NCI-H1092 (cell line): ENCODE data around the gene HMX1.

Experiments used
- DNase-seq: peaks from one replicate; lab custom pipeline; 2025; lab: John Stamatoyannopoulos, UW

The HMX1 gene

GRCh38 chr4:8867624-8868320, 3.9 kb downstream of the HMX1 start:
- no peak for DNase-seq

GRCh38 chr4:8866828-8867623, 4.6 kb downstream of the HMX1 start:
- no peak for DNase-seq

- DNase-seq: no peak
These were observed 5.2 kb downstream of the HMX1 start for GRCh38 chr4:8866421-8866820.

GRCh38 chr4:8865681-8866310, 5.8 kb downstream of the HMX1 start:
- no peak for DNase-seq

- no peak for DNase-seq
These were observed 6.5 kb downstream of the HMX1 start for GRCh38 chr4:8864912-8865680.

- DNase-seq: no peak
These were observed 7.7 kb downstream of the HMX1 start for GRCh38 chr4:8863686-8864682.

GRCh38 chr4:8862800-8863685, 8.6 kb downstream of the HMX1 start:
- DNase-seq: no peak

- DNase-seq: no peak
These were observed 9.3 kb downstream of the HMX1 start for GRCh38 chr4:8862334-8862733.

- no peak for DNase-seq
These were observed 9.9 kb downstream of the HMX1 start for GRCh38 chr4:8861576-8862295.

- no peak for DNase-seq
These were observed 10.6 kb downstream of the HMX1 start for GRCh38 chr4:8860892-8861575.

- no peak for DNase-seq
These were observed 11.3 kb downstream of the HMX1 start for GRCh38 chr4:8860096-8860891.

- no peak for DNase-seq
These were observed 12.0 kb downstream of the HMX1 start for GRCh38 chr4:8859550-8860095.

GRCh38 chr4:8858701-8859210, 12.9 kb downstream of the HMX1 start:
- no peak for DNase-seq

GRCh38 chr4:8857766-8858700, 13.6 kb downstream of the HMX1 start:
- no peak for DNase-seq

GRCh38 chr4:8856835-8857621, 14.6 kb downstream of the HMX1 start:
- DNase-seq: no peak
